ENCODE results near the gene CCDC57. TPM values are rescaled to one million over a fixed set of nuclear protein-coding genes. Genes with fewer than 3 reads are reported as not detected.

Gene CCDC57
- total and polyA plus RNA-seq, 4 donors: 5.4 to 19.1 (median 11.7) TPM

- Histone ChIP-seq H3K27me3 (ENCODE audit: control insufficient read depth in 4 of 4, insufficient read depth in 4 of 4, low read length in 3 of 4) (no peaks in the 10 kb centered on the region), H3K36me3 (ENCODE audit: control insufficient read depth in 4 of 4, insufficient read depth in 3 of 4, low read depth in 1 of 4, low read length in 3 of 4) (no peaks in the 10 kb centered on the region), H3K9ac (ENCODE audit: low read depth in 1 of 2, low read length in 2 of 2) (no peak overlapping the region), H3K4me3 (ENCODE audit: low read depth in 1 of 3, low read length in 3 of 3) (peak overlapping the region in 1 of 3 donors; percentile 57), H3K27ac (ENCODE audit: low read depth in 1 of 2, low read length in 2 of 2) (peak overlapping the region; percentile 79 to 86), H3K4me1 (ENCODE audit: control insufficient read depth in 4 of 4, insufficient read depth in 4 of 4, low read length in 3 of 4) (peaks cover 3 to 24% (median 12%) of the 10 kb centered on the region in 4 donors), H3K9me3 (ENCODE audit: control insufficient read depth in 4 of 4, low read length in 3 of 4) (no peaks in the 10 kb centered on the region)
- TF ChIP-seq RAD21 (IDR thresholded peaks at IDR 0.05) (no peak), NR2F2 (IDR thresholded peaks at IDR 0.05) (no peak), HNF4G (IDR thresholded peaks at IDR 0.05) (no peak), REST (IDR thresholded peaks at IDR 0.05) (no peak), HNF4A (conservative IDR thresholded peaks at IDR 0.05) (no peak), GABPA (IDR thresholded peaks at IDR 0.05 in 1 of 2, conservative IDR thresholded peaks at IDR 0.05 in 1 of 2) (no peak), TAF1 (conservative IDR thresholded peaks at IDR 0.05) (no peak), FOXA1 (IDR thresholded peaks at IDR 0.05) (no peak), CTCF (IDR thresholded peaks at IDR 0.05; ENCODE audit: low read depth, low read length, missing input control) (no peak), EGR1 (IDR thresholded peaks at IDR 0.05; ENCODE audit: low read depth in 2 of 2) (no peak), RXRA (IDR thresholded peaks at IDR 0.05) (no peak), MAX (IDR thresholded peaks at IDR 0.05) (no peak), SP1 (IDR thresholded peaks at IDR 0.05) (no peak), ATF3 (IDR thresholded peaks at IDR 0.05) (no peak), ZBTB33 (IDR thresholded peaks at IDR 0.05) (no peak), YY1 (IDR thresholded peaks at IDR 0.05) (no peak), FOXA2 (IDR thresholded peaks at IDR 0.05) (no peak), JUND (IDR thresholded peaks at IDR 0.05) (no peak)
- WGBS: 24% methylated on average over 63 of the region's 63 CpGs
- no peak for DNase-seq (ENCODE audit: low spot score)
These were observed 15.7 kb upstream of the CCDC57 start for GRCh38 chr17:82228278-82228841.

Data from liver (tissue), 9 donors.